NCI-H2227 (cell line): ENCODE data around the gene USP5.

Experiments used
- DNase-seq: peaks from one replicate; lab custom pipeline; 2025; ENCODE audit not compliant: unreplicated experiment; lab: John Stamatoyannopoulos, UW

Gene USP5

GRCh38 chr12:6839482-6840201, 12.3 kb upstream of the USP5 start:
- peak; percentile 75 for DNase-seq

- DNase-seq = no peak
Measured at GRCh38 chr12:6840330-6840729, 11.6 kb upstream of the USP5 start.

- peak; percentile 16 for DNase-seq
Measured at GRCh38 chr12:6840761-6841515, 11.0 kb upstream of the USP5 start, which contains the start of gene GNB3. Gene GNB3, plus strand, starts transcription at chr12:6840925. Its CDS starts 363 bp downstream, at chr12:6841288.

GRCh38 chr12:6842075-6842474, 9.9 kb upstream of the USP5 start:
- DNase-seq = no peak

GRCh38 chr12:6843118-6843902, 8.6 kb upstream of the USP5 start:
- no peak for DNase-seq

GRCh38 chr12:6845395-6845794, 6.6 kb upstream of the USP5 start:
- no peak for DNase-seq

- DNase-seq = no peak
Measured at GRCh38 chr12:6846316-6846869, 5.6 kb upstream of the USP5 start.

GRCh38 chr12:6847676-6848075, 4.3 kb upstream of the USP5 start:
- no peak for DNase-seq

- DNase-seq = no peak
Measured at GRCh38 chr12:6849427-6849826, 2.5 kb upstream of the USP5 start.

GRCh38 chr12:6849976-6850560, 1.9 kb upstream of the USP5 start:
- DNase-seq = no peak

GRCh38 chr12:6850796-6851152, 1.2 kb upstream of the USP5 start:
- no peak for DNase-seq

- peak; percentile 95 for DNase-seq
Measured at GRCh38 chr12:6851153-6851920, 613 bp upstream of the USP5 start, which contains the start of gene CDCA3. Gene CDCA3, minus strand, starts transcription at chr12:6851286. Its CDS starts 334 bp downstream, at chr12:6850952.

- peak; percentile 63 for DNase-seq
Measured at GRCh38 chr12:6852651-6853354, 853 bp downstream of the USP5 start.

- no peak for DNase-seq
Measured at GRCh38 chr12:6853626-6854025, 1.7 kb downstream of the USP5 start.

GRCh38 chr12:6854036-6854435, 2.1 kb downstream of the USP5 start:
- no peak for DNase-seq

- no peak for DNase-seq
Measured at GRCh38 chr12:6855322-6855721, 3.4 kb downstream of the USP5 start.

- no peak for DNase-seq
Measured at GRCh38 chr12:6858799-6859198, 6.8 kb downstream of the USP5 start.

GRCh38 chr12:6860116-6860515, 8.2 kb downstream of the USP5 start:
- no peak for DNase-seq

GRCh38 chr12:6860942-6861341, 9.0 kb downstream of the USP5 start:
- no peak for DNase-seq

- no peak for DNase-seq
Measured at GRCh38 chr12:6861391-6861790, 9.4 kb downstream of the USP5 start.
